Measurements from ENCODE around the gene SMO. TPM values are rescaled to one million over a fixed set of nuclear protein-coding genes. Genes with fewer than 3 reads are reported as not detected.

Gene SMO
- total and polyA plus RNA-seq, 2 experiments from 2014 or later = 13.1 to 61.5 TPM

GRCh38 chr7:129162732-129163131 lies 25.7 kb upstream of the SMO start:
- ATAC-seq (no peak), DNase-seq (ENCODE audit: low spot score) (no peak)
- Histone ChIP-seq H2AFZ (no peak overlapping the region), H3K79me2 (replicated peaks; ENCODE audit: insufficient read depth) (no peaks in the 10 kb centered on the region), H3F3A (replicated peaks; ENCODE audit: low read depth) (0 out of 2 replicates have a peak, but pooled peaks cover 3% of the 10 kb centered on the region), H3K36me3 (ENCODE audit: insufficient read depth) (peaks cover 9% of the 10 kb centered on the region), H3K27ac (ENCODE audit: low read depth) (no peak overlapping the region), H3K4me1 (ENCODE audit: insufficient read depth) (peaks cover 4% of the 10 kb centered on the region; the same call in 1 of the 2 replicates), H3K4me3 (no peak overlapping the region), H3K9me2 (ENCODE audit: insufficient read depth) (no peaks in the 10 kb centered on the region), H3K27me3 (ENCODE audit: insufficient read depth) (no peaks in the 10 kb centered on the region), H4K20me1 (replicated peaks; ENCODE audit: insufficient read depth) (peaks cover 5% of the 10 kb centered on the region; the same call in 1 of the 2 replicates), H3K4me2 (no peak overlapping the region)
- Mint-ChIP-seq H3K4me1 (peaks cover 6% of the 10 kb centered on the region), H3K9me3 (no peaks in the 10 kb centered on the region), H3K27ac (no peak overlapping the region), H3K36me3 (ENCODE audit: low read depth) (peaks cover 14% of the 10 kb centered on the region), H3K4me3 (no peak overlapping the region), H3K27me3 (ENCODE audit: insufficient read depth, low read depth, poor library complexity) (peaks cover 2% of the 10 kb centered on the region)
- TF ChIP-seq ZNF462 (CRISPR knock-in tag; IDR thresholded peaks at IDR 0.05) (no peak), ZNF114 (CRISPR knock-in tag; IDR thresholded peaks at IDR 0.05) (no peak), STAT1 (IDR thresholded peaks at IDR 0.05; ENCODE audit: unreplicated experiment) (no peak), REST (IDR thresholded peaks at IDR 0.05; ENCODE audit: unreplicated experiment) (no peak), NANOG (IDR thresholded peaks at IDR 0.05; ENCODE audit: borderline replicate concordance) (no peak), JUNB (IDR thresholded peaks at IDR 0.05; ENCODE audit: unreplicated experiment) (no peak), ETS1 (IDR thresholded peaks at IDR 0.05) (no peak), EZH2phosphoT487 (IDR thresholded peaks at IDR 0.05; ENCODE audit: unreplicated experiment) (no peak), ZNF331 (CRISPR knock-in tag; IDR thresholded peaks at IDR 0.05; ENCODE audit: low read depth) (no peak), CREB1 (CRISPR knock-in tag; IDR thresholded peaks at IDR 0.05; ENCODE audit: low read depth) (no peak), POLR2AphosphoS5 (IDR thresholded peaks at IDR 0.05; ENCODE audit: low read depth) (no peak), EZH2 (IDR thresholded peaks at IDR 0.05; ENCODE audit: low read depth, unreplicated experiment) (no peak)
- TF ChIP-seq, protein P1, sequence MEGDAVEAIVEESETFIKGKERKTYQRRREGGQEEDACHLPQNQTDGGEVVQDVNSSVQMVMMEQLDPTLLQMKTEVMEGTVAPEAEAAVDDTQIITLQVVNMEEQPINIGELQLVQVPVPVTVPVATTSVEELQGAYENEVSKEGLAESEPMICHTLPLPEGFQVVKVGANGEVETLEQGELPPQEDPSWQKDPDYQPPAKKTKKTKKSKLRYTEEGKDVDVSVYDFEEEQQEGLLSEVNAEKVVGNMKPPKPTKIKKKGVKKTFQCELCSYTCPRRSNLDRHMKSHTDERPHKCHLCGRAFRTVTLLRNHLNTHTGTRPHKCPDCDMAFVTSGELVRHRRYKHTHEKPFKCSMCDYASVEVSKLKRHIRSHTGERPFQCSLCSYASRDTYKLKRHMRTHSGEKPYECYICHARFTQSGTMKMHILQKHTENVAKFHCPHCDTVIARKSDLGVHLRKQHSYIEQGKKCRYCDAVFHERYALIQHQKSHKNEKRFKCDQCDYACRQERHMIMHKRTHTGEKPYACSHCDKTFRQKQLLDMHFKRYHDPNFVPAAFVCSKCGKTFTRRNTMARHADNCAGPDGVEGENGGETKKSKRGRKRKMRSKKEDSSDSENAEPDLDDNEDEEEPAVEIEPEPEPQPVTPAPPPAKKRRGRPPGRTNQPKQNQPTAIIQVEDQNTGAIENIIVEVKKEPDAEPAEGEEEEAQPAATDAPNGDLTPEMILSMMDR (conservative IDR thresholded peaks at IDR 0.05; ENCODE audit: low read depth in 2 of 2) = no peak

All from GM23338 (cell line).